NCI-H1092 treated with DMSO at 0.1 percent for 48 hours (cell line): ENCODE measurements around the gene PRR20B.
"Not testable (repeated sequence)": the region's sequence is repeated elsewhere in the genome, so short reads cannot be mapped to it uniquely, and the experiment has no call there.

Experiments
- DNase-seq: peaks from one replicate; lab custom pipeline; 2025; lab: John Stamatoyannopoulos, UW

PRR20B gene

DNA sequence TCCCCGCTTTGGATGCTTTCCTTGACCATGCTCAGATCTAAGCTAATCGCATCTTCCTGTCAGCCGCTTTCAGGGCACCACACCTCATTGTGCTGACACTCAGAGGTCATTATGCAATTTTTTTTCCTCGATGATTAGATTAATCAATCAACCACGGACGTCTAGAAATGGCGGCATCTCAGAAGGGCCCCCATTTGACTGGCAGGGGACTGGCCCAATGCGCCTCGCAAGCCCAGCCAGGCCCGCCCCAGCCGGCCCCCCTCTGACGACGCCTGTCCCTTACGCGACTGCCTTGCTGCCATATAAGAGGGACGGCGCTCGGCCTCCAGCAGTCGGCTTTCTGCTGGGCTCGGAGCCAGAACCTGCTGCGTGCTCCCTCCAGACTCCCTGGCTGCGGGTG lies at the start of gene PRR20B:
Gene PRR20B (plus strand): TSS at position 301 of the 400 bp plus-strand sequence. CDS start 387 bp downstream, outside the sequence.
- not testable (repeated sequence) for DNase-seq

DNA sequence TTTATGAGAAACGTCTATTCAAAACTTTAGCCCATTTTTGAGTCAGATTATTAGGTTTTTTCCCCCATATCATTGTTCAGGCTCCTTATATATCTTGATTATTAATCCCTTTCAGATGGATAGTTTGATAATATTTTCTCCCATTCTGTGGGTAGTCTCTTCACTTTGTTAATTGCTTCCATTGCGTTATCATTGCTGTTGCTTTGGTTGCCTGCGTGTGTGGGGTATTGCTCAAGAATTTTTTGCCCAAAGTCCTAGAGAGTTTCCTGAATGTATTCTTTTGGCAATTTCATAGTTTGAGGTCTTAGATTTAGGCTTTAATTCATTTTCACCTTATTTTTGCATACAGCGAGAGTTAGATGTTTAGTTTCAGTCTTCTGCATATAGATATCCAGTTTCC lies 32.3 kb upstream of the PRR20B start:
- DNase-seq: no peak

DNA sequence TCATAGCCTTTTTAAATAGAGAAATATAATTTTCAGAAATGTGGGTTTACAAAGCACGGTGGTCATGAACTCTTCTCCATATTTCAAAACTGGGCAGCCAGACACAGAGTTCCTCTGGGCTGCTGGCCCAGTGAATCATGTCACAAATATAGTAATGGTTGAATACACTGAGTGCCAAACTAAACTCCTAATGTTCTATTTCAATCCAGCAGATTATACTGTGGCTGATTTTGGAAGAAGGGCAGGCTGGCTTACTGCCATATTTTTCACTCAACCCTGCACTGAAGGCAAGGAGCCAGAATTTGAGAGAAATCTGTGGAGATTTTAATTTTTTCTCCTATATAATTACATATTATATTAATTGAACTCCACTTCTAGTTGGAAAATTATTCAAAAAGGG lies 23.6 kb upstream of the PRR20B start:
- DNase-seq: peak; percentile 84

DNA sequence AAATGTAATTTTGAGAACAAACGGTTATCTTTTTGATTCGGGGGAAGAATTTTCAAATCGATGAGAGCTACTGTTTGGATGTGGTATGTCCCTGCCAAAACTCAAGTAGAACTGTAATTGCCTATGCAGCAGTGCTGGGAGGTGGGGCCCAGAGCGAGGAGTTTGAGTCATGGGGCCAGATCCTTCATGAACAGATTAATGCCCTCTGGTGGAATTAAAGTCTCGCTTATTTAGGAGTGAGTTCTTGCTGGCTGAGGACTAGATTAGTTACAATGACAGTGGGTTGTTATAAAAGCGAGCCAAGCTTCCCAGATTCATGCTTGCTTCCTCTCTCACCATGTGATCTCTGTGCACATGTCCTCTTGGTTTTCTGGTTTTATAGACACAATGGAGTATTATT lies 18.4 kb upstream of the PRR20B start:
- no peak for DNase-seq

DNA sequence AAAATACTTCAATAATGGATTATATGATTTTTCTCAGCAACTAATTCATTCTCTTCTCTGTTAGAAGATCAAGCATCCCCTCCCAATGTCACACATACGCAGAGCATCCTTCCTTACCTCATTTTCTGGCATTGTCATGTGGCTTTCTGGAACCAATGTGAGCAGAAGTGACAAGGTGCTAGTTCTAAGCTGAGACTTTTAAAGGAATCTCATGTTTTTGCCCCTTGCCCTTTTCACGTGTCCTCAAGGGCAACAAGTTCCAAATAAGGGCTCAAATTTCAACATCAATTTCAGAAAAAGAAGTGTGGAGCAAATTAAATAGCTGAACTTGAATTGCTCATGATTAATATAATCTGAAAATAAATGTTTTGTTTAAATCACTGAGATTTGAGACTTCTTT lies 11.2 kb upstream of the PRR20B start:
- no peak for DNase-seq

DNA sequence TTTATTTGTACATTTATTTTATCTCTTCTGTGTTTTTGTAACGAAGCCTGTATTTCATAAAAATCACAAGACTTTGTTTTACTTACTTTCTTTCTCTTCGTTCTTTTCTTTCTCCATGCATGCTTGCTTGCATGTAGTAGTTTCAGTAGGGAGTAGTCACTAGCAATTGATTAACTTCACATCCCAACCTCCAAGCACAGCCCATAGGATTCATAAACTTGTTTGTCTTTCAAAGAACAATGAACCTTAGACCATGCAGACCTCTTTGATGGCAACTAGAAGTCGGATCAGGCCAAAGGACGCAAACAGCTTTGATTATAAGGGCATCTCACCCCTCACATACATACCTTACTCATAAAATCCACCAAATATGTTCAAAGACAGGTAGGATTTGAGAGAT lies 9.7 kb upstream of the PRR20B start:
- no peak for DNase-seq

DNA sequence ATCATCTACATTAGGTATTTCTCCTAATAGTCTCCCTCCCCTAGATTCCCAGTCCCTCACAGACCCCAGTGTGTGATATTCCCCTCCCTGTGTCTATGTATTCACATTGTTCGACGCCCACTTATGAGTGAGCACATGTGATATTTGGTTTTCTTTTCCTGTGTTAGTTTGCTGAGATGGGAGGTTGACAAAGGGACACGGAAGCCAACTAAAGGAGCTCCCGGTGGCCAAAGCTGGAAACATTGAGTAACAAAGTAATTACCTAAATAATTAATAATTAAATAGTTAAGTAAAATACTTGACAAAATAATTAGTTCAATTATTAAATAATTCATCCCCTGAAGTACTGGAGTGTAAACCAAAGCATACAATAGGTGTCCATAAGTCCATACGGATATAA lies 8.3 kb upstream of the PRR20B start:
- no peak for DNase-seq

DNA sequence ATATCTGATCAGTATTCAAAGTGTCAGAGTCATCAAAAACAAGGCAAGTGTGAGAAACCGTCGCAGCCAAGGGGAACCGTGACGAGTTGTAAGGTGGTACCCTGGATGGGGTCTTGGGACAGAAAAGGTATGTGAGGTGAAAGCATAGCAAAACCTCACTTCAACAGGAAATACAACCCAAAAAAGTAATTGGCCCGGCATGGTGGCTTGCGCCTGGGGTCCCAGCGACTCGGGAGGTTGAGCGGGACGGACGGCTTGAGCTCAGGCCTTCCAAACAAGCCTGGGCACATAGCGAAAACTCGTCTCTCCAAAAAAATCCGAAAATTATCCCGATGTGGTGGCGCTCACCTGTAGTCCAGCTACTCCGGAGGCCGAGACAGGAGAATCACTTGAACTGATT lies 7.5 kb upstream of the PRR20B start:
- not testable (repeated sequence) for DNase-seq

DNA sequence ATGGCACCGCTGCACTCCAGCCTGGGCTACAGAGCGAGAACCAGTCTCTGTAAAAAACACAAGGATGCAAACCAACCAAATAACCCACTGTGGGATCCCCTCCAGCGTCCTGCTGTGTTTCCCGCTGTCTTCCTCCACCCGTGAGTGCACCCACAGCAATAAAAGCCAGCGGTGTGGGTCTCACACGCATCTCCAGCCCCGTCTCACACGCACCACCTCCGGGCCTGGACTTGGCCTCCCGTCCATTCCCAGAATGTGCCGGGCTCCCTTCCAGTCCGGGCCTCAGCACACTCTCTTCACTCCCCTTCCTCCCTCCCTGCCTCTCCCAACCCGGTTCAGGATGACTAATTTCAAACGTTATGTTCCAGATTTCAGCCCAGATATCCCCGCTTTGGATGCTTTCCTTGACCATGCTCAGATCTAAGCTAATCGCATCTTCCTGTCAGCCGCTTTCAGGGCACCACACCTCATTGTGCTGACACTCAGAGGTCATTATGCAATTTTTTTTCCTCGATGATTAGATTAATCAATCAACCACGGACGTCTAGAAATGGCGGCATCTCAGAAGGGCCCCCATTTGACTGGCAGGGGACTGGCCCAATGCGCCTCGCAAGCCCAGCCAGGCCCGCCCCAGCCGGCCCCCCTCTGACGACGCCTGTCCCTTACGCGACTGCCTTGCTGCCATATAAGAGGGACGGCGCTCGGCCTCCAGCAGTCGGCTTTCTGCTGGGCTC lies 6.9 kb upstream of the PRR20B start, which contains the start of gene PRR20A:
Gene PRR20A (plus strand): TSS at position 684 of the 734 bp plus-strand sequence. CDS start 387 bp downstream, outside the sequence.
- not testable (repeated sequence) for DNase-seq

DNA sequence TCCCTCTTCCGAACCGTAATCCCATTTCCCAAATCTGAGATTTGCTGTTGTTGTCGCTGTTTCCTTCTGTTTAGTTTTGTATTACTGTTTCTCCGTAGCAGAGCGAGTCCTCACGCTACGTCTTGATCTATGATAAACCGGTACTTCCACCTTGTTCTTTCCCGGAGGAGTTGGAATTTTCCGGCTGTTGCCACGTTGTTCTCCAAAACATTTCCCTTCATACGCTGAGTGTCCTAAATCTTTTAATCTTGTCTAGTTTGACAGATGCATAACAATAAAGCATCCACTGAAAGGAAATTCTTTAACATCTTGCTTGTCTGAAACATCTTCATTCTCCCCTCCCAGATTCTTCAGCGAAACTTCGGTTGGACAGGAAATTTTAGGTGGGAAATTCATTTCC lies 818 bp downstream of the PRR20B start:
- not testable (repeated sequence) for DNase-seq

DNA sequence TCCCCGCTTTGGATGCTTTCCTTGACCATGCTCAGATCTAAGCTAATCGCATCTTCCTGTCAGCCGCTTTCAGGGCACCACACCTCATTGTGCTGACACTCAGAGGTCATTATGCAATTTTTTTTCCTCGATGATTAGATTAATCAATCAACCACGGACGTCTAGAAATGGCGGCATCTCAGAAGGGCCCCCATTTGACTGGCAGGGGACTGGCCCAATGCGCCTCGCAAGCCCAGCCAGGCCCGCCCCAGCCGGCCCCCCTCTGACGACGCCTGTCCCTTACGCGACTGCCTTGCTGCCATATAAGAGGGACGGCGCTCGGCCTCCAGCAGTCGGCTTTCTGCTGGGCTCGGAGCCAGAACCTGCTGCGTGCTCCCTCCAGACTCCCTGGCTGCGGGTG lies 6.5 kb downstream of the PRR20B start, which contains the start of gene PRR20C:
Gene PRR20C (plus strand): TSS at position 301 of the 400 bp plus-strand sequence. CDS start 387 bp downstream, outside the sequence.
- DNase-seq: not testable (repeated sequence)

DNA sequence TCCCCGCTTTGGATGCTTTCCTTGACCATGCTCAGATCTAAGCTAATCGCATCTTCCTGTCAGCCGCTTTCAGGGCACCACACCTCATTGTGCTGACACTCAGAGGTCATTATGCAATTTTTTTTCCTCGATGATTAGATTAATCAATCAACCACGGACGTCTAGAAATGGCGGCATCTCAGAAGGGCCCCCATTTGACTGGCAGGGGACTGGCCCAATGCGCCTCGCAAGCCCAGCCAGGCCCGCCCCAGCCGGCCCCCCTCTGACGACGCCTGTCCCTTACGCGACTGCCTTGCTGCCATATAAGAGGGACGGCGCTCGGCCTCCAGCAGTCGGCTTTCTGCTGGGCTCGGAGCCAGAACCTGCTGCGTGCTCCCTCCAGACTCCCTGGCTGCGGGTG lies 13.0 kb downstream of the PRR20B start, which contains the start of gene PRR20D:
Gene PRR20D (plus strand): TSS at position 301 of the 400 bp plus-strand sequence. CDS start 387 bp downstream, outside the sequence.
- not testable (repeated sequence) for DNase-seq

DNA sequence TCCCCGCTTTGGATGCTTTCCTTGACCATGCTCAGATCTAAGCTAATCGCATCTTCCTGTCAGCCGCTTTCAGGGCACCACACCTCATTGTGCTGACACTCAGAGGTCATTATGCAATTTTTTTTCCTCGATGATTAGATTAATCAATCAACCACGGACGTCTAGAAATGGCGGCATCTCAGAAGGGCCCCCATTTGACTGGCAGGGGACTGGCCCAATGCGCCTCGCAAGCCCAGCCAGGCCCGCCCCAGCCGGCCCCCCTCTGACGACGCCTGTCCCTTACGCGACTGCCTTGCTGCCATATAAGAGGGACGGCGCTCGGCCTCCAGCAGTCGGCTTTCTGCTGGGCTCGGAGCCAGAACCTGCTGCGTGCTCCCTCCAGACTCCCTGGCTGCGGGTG lies 19.6 kb downstream of the PRR20B start, which contains the start of gene PRR20E:
Gene PRR20E (plus strand): TSS at position 301 of the 400 bp plus-strand sequence. CDS start 387 bp downstream, outside the sequence.
- not testable (repeated sequence) for DNase-seq

DNA sequence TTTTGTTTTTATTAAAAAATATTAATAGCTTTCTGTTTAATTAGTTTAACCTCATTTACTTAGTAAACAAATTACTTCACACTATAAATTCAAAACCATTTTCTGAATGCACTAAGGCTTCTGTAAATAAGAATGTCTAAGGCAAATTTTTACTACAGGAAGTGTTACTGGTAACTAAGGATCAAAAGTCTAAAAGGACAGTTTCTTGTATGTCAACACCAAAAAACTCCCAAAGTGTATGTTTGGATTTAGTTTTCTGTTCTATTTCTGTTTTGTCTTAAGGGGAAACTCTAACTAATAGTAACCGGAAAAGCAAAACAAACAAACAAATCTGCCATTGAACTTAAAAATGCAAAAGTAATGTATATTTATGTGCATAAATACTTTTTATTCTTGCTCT lies 44.4 kb downstream of the PRR20B start:
- no peak for DNase-seq
